Esophagus muscularis mucosa (tissue), 3 donors: ENCODE data around the gene IDE.

ENCODE experiments used
- EP300 ChIP-seq: sonication (generic); formaldehyde crosslinking; IDR thresholded peaks from one replicate; pipeline ENCODE4 v1.6.1; 2017; ENCODE audit warnings: antibody characterized with exemption
- POLR2A ChIP-seq: fragments of 450-650 bp; IDR thresholded peaks from one replicate; pipeline ENCODE4 v1.6.1; 2017; ENCODE audit warnings: antibody characterized with exemption, moderate library complexity, mild to moderate bottlenecking, low read depth
- POLR2AphosphoS5 ChIP-seq, 2 donors: sonication (generic); formaldehyde crosslinking; IDR thresholded peaks; one replicate each; pipeline ENCODE4 v1.6.1; 2017; ENCODE audit warnings: antibody characterized with exemption in 2 of 2

DNA sequence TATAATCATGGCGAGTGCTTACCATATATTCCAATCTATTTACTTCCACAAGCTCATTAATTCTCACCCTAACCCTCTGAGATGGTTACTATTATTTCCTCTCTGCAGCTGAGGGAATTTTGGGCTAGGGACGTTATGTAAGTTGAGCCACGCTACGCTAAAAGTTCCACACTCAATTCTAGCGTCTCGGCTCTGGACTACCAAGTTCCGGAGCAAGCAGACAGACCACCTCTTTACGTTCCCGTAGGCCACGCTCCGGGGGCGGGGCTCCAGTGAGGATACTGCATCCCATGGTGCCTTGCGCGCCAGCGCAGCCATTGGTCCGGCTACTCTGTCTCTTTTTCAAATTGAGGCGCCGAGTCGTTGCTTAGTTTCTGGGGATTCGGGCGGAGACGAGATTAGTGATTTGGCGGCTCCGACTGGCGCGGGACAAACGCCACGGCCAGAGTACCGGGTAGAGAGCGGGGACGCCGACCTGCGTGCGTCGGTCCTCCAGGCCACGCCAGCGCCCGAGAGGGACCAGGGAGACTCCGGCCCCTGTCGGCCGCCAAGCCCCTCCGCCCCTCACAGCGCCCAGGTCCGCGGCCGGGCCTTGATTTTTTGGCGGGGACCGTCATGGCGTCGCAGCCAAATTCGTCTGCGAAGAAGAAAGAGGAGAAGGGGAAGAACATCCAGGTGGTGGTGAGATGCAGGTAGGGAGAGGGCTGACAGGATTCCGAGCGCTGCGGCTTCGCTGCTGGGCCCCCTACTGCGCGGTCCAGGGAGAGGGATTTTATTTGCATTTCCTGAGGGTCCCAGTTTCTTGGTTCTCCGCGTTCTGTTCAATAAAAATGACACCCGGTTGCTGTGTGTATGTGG lies 19.1 kb upstream of the IDE start, which contains the start of gene KIF11:
- peak; percentile 62 for TF ChIP-seq POLR2A
- TF ChIP-seq EP300: no peak
- TF ChIP-seq POLR2AphosphoS5 (IDR thresholded peaks at IDR 0.05): peak; percentile 96 to 98
